ENCODE measurements around the gene AXL. TPM values are rescaled to one million over a fixed set of nuclear protein-coding genes. Genes with fewer than 3 reads are reported as not detected.
A peak's percentile ranks its signal among the peaks of the same experiment; 100 is the strongest.

Gene AXL
- polyA plus RNA-seq, 3 donors, result 28.6 to 33.9 (median 32.1) TPM

DNA sequence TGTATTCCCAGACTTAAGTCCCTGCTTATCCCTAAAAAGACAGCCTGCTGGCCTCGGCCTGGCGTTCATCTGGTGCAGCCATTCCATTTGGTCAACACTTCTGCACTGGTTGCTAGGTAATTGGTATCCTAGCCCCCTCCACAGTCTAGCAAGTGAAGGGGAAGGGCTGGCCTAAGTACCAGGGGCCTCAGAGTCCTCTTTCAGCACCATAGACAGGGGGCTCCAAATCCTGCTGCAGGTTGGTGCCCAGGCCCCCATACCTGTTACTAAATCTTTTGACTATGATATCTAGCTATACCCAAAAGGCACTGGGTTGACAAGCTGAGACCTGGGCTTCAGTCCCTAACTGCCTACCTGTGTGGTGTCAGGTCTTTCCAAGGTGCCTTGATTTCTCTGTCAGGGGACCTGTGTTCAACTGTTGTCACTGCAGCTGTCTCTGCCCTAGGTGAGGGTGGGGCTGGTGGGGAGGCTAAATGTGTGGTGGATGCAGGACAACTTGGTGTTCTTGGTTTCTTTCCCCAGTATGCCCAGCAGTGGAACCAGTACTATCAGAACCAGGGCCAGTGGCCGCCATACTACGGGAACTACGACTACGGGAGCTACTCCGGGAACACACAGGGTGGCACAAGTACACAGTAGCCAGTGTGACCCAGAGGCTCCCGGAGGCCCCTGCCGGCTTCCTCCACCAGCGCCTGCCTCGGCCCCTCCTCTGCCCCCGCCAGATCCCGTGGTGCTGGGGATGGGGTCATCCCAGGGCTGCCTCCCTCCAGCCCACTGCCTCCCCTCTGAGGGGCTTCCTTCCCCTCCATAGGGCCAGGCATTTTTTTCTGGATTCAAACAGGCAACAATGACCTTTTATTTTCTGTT is 87.1 kb downstream of the AXL start:
- no peak for DNase-seq (ENCODE audit: low read depth in 3 of 3, low spot score in 2 of 3)

DNA sequence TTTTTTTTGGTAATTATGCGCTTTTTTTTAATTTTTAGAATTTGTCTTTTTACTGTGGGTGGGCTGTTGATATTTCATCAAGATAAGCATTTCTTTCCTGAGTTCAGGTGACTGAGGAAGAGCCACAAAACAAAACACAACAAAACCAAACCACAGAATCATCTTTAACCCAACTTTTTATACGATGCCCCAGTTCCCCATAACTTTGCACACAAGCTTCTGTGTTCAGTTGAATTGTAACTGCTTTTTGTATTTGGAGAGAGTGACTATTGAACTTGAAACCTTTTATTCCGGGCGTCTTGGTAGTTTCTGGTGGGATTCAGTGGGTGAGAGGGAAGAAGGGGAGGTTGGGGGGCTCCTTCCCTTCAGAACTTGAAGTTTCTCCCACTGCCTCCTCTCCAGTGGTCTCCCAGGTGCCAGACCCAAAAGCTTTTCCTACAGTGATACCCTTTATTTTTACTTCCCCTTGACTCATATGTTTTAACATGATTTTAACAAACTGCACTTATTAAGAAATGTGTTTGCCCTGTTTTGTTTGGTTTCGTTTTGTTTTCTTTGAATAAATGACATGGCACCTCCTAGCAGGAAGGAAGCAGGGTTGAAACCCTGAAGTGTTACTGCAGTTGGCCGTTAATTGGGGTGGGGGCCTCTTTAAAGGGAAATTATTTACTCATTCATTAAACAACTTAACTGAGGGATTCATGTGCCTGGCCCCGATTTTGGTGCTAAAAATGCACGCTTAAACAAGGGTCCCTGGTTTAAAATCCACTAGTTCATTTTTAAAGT is 88.3 kb downstream of the AXL start:
- DNase-seq (ENCODE audit: low read depth in 3 of 3, low spot score in 2 of 3), result no peak

DNA sequence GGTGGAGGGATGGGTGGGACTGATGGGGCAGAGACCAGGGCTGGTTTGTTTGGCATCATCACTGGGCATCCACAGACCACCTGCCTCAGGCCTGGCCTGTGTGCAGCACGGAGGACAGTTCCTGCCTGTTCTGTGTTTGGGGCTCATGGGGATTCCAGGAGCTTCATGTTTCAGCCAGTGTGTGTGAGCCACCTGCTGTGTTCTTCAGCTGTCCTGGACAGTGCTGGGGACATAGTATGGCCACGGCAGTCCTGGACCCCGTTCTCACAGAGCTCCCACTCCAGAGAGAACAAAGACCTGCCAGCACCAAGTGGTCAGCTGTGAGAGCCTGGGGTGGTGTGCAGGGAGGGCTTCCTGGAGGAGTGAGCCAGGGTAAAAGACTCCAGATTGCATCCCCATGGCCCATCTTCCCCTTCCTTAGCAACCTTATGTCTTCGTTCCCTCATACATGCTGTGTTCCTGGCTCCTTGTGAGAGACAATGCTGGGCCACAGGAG is 89.0 kb downstream of the AXL start:
- DNase-seq (ENCODE audit: low read depth in 3 of 3, low spot score in 2 of 3), result no peak

DNA sequence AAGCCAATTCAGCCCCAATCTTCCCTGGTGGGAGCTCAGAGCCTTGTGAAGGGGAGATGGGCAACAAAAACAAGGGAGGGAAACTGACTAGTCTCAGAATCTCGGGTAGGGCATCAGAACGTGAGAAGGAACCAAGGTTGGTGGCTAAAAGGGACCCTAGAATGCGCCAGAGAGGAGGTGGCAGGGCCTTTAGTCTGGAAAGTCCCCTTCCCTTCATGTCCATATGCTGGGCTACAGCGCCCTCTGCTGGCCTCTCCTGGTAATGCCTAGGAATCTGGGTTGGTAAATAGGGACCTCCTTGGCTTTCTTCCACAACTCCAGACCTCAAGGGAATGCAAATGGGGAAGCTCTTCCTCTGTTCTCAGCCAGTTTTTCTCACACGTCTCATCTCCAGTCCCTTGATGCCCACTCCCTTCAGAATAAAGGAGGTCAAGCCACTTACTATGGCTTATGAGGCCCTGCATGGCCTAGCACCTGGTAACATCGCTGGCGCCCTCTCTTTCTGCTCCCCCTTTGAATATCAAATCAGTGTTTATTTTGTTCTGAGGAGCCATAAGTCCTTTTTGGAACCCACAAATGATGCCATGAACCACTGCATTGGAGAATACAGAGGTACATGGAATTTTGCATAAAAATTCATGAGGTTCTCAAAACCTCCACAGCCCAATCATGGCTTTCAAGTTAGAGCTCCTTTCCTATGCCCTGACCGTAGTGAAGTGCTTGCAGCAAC is 89.6 kb downstream of the AXL start:
- peak; percentile 81 to 86 (median 83) for DNase-seq (ENCODE audit: low read depth in 3 of 3, low spot score in 2 of 3)

DNA sequence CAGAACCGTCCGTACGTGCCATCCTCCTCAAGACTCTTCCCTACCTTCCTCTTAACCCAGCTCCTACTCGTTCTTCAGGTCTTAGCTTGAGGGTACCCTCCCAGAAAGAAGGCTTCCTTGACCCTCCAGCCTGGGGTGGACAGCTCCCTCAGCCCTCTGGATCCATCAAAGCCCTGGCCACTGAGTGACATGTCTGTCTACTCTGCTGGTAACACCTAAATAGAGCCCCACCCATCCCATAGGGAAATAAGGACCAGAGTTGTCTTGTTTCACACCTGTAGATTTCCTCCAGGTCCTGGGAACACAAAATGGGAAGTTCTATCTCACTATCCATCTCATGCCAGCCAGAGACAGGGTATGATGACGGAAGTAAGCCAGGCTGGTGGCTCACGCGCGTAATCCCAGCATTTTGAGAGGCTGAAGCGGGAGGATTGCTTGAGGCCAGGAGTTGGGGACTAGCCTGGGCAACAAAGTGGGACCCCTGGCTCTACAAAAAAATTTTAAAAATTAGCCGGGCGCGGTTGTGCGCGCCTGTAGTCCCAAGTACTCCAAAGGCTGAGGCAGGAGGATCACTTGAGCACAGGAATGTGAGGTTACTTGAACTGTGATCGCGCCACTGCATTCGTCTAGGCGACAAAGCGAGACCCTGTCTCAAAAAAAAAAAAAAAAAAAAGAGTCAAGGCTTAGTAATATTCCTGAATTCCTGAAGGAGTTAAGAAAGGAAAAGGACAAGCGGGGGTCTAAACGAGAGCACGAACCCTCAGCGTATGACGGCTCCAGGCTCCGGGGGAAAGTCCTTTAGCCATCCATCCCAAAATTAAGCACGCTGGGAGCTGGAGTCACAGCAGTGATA is 90.4 kb downstream of the AXL start:
- DNase-seq (ENCODE audit: low read depth in 3 of 3, low spot score in 2 of 3), result no peak

DNA sequence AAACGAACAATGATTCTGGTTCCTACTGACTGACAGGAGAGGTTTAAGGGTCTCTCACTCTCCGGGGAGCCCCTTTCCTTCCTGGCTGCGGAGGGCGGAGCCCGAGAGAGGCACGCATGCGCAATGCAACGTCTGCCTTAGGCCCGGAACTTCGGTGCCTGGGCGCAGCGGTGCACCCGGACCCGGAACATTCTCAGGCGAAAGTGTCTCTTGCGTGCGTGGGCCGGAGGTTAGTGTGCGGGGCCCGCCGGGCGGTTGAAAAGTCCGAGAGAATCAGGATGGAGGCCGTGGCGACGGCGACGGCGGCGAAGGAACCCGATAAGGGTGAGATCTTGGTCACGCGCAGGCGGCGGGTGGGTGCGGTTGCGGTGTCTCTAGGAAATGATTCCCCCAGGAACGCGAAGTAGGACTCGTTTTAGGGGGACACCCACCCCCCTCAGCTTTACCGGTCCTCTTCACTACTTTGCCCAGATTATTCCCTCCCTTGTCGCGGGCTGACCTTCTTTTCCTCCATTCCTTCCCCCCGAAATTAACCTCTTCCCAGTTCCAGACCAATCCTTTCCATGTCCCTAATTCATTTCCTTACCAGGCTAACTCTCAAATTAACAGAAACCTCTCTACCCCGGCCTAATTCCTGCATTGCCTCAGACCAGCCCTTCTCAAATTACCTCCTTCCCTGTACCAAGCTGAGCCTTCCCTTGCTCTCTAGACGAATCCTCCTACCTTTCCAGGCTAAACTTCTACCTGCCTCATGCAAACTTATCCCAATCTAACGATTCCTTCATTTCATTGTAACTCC is 91.2 kb downstream of the AXL start, which contains the start of gene CCDC97:
CCDC97 (plus strand) TSS at position 140 of the 799 bp plus-strand sequence; CDS start at position 279, 139 bp downstream.
- peak; percentile 85 to 90 (median 86) for DNase-seq (ENCODE audit: low read depth in 3 of 3, low spot score in 2 of 3)

DNA sequence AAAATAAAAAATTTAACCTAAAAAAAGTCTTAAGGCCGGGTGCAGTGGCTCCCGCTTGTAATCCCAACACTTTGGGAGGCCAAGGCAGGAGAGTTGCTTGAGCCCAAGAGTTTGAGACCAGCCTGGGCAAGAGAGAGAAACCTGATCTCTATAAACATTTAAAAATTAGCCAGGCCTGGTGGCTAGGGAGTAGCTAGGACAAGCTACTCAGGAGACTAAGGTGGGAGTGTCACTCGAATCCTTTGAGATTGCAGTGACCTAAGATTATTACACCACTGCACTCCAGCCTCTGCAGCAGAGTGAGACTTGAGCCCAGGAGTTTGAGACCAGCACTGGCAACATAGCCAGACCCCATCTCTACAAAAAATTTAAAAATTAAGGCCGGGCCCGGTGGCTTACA is 92.0 kb downstream of the AXL start:
- DNase-seq (ENCODE audit: low read depth in 3 of 3, low spot score in 2 of 3), result no peak

Other genes with a start within 250 kb of the AXL start
- 1 to 10 TPM; 2.0 to 2.8 (median 2.1) TPM for gene CYP2B6, start 227.9 kb upstream of the AXL start, polyA plus RNA-seq (ENCODE audit: insufficient read length in 3 of 3)
- gene CYP2A13, start 130.8 kb upstream of the AXL start, polyA plus RNA-seq (ENCODE audit: insufficient read length in 3 of 3), result not detected
- not detected for gene CYP2F1, start 104.8 kb upstream of the AXL start, polyA plus RNA-seq (ENCODE audit: insufficient read length in 3 of 3)
- under 1 TPM; 0.51 to 0.54 (median 0.53) TPM for gene CYP2S1, start 26.0 kb upstream of the AXL start, polyA plus RNA-seq (ENCODE audit: insufficient read length in 3 of 3)
- gene HNRNPUL1, start 45.1 kb downstream of the AXL start, polyA plus RNA-seq (ENCODE audit: insufficient read length in 3 of 3), result 100 to 1,000 TPM; 197 to 213 (median 202) TPM
- 10 to 100 TPM; 30.8 to 32.1 (median 31.3) TPM for gene CCDC97, start 90.9 kb downstream of the AXL start, polyA plus RNA-seq (ENCODE audit: insufficient read length in 3 of 3)
- 10 to 100 TPM; 26.0 to 33.7 (median 27.7) TPM for gene TGFB1, start 134.7 kb downstream of the AXL start, polyA plus RNA-seq (ENCODE audit: insufficient read length in 3 of 3)
- 1 to 10 TPM; 5.5 to 7.9 (median 6.1) TPM for gene B9D2, start 144.9 kb downstream of the AXL start, polyA plus RNA-seq (ENCODE audit: insufficient read length in 3 of 3)
- gene TMEM91, start 157.3 kb downstream of the AXL start, polyA plus RNA-seq (ENCODE audit: insufficient read length in 3 of 3), result 1 to 10 TPM; 7.5 to 8.9 (median 8.7) TPM
- 10 to 100 TPM; 12.5 to 17.4 (median 14.3) TPM for gene EXOSC5, start 178.1 kb downstream of the AXL start, polyA plus RNA-seq (ENCODE audit: insufficient read length in 3 of 3)
- 10 to 100 TPM; 34.9 to 43.2 (median 38.2) TPM for gene BCKDHA, start 178.6 kb downstream of the AXL start, polyA plus RNA-seq (ENCODE audit: insufficient read length in 3 of 3)
- 1 to 10 TPM; 2.9 to 4.9 (median 3.7) TPM for gene B3GNT8, start 208.2 kb downstream of the AXL start, polyA plus RNA-seq (ENCODE audit: insufficient read length in 3 of 3)
- 10 to 100 TPM; 60.1 to 67.4 (median 61.4) TPM for gene DMAC2, start 220.7 kb downstream of the AXL start, polyA plus RNA-seq (ENCODE audit: insufficient read length in 3 of 3)
- 1 to 10 TPM; 2.8 to 6.5 (median 6.3) TPM for gene ERICH4, start 223.9 kb downstream of the AXL start, polyA plus RNA-seq (ENCODE audit: insufficient read length in 3 of 3)